ENCODE measurements around the gene TXNL4B. TPM values are rescaled to one million over a fixed set of nuclear protein-coding genes. Genes with fewer than 3 reads are reported as not detected.

The TXNL4B gene
- total and polyA plus RNA-seq, 10 of the 15 experiments (the other 5 are each of a cell fraction or from before 2014, with no cell fraction given): 11.1 to 24.0 (median 15.9) TPM

DNA sequence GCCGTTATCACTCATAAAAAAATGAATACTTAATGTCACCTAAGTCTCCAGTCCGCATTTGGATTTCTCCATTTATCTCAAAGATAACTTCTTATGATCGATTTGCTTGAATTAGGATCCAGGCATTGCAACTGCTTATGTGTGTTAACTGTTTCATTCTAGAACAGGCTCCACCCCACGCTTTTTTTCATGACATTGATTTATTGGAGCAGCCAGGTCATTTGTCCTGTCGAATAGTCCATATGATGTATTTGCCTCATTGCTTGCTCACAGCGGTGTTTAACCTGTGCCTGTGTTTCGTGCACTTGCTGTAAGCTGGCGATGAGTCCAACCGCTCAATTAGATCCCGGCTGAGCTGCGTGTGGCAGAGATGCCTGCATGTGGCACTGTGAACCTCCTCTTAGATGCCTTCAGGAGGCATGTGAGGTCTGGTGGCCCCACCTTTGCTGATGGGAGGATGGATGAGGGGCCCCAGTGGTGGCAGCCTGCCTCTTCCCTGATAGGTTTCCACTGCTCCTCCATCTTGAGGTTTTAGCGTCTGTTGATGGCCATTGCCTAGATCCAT is 16.6 kb upstream of the TXNL4B start (continued):
- TF ChIP-seq BCLAF1 (IDR thresholded peaks at IDR 0.05) (no peak), SPI1 (IDR thresholded peaks at IDR 0.05; ENCODE audit: borderline replicate concordance, insufficient read depth, low read depth, low read length) (no peak)

DNA sequence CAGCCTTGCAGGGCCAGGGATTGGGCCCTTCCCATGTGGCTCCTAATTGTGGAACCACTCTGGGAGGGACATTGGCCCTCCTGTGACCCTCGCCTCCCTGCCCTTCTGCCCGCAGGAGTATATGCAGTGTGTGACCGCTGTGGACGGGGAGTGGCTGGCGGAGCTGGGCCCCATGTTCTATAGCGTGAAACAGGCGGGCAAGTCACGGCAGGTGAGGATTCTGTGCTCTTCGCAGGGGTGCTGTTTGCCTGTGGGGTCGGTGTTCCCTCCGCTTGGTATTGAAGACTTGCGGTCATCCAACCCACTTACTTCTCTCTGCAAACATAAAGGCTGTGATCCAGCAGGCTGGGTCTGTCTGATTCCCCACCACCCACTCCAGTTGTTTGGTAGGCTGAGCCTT is 15.9 kb upstream of the TXNL4B start:
- SMC1A ChIA-PET (ENCODE audit: uncharacterized antibody, unreplicated experiment): no interaction called here
- H3K4me1 ChIP-seq (ENCODE audit: control insufficient read depth, insufficient read depth, low read length): no peaks in the 10 kb centered on the region
- no TSS peak for BruUV-seq (replicated peaks)
- no peak for TF ChIP-seq RELA (IDR thresholded peaks at IDR 0.05; ENCODE audit: borderline replicate concordance, partially characterized antibody)
- TF ChIP-seq YBX1 (IDR thresholded peaks at IDR 0.05): no peak
- no peak for TF ChIP-seq RAD21 (IDR thresholded peaks at IDR 0.05; ENCODE audit: insufficient read depth, low read depth, low read length)
- no peak for TF ChIP-seq YY1 (IDR thresholded peaks at IDR 0.05; ENCODE audit: low read depth, low read length)
- TF ChIP-seq TAF1 (IDR thresholded peaks at IDR 0.05; ENCODE audit: borderline replicate concordance, low read depth, low read length): no peak
- TF ChIP-seq LARP7 (IDR thresholded peaks at IDR 0.05): no peak
- TF ChIP-seq SPI1 (IDR thresholded peaks at IDR 0.05; ENCODE audit: borderline replicate concordance, insufficient read depth, low read depth, low read length): no peak
- no peak for TF ChIP-seq CHD2 (IDR thresholded peaks at IDR 0.05; ENCODE audit: borderline replicate concordance, low read depth, low read length)
- TF ChIP-seq, protein P1, sequence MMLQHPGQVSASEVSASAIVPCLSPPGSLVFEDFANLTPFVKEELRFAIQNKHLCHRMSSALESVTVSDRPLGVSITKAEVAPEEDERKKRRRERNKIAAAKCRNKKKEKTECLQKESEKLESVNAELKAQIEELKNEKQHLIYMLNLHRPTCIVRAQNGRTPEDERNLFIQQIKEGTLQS (IDR thresholded peaks at IDR 0.05; ENCODE audit: borderline replicate concordance, extremely low read depth, low read depth, low read length): no peak
- TF ChIP-seq, protein P2, sequence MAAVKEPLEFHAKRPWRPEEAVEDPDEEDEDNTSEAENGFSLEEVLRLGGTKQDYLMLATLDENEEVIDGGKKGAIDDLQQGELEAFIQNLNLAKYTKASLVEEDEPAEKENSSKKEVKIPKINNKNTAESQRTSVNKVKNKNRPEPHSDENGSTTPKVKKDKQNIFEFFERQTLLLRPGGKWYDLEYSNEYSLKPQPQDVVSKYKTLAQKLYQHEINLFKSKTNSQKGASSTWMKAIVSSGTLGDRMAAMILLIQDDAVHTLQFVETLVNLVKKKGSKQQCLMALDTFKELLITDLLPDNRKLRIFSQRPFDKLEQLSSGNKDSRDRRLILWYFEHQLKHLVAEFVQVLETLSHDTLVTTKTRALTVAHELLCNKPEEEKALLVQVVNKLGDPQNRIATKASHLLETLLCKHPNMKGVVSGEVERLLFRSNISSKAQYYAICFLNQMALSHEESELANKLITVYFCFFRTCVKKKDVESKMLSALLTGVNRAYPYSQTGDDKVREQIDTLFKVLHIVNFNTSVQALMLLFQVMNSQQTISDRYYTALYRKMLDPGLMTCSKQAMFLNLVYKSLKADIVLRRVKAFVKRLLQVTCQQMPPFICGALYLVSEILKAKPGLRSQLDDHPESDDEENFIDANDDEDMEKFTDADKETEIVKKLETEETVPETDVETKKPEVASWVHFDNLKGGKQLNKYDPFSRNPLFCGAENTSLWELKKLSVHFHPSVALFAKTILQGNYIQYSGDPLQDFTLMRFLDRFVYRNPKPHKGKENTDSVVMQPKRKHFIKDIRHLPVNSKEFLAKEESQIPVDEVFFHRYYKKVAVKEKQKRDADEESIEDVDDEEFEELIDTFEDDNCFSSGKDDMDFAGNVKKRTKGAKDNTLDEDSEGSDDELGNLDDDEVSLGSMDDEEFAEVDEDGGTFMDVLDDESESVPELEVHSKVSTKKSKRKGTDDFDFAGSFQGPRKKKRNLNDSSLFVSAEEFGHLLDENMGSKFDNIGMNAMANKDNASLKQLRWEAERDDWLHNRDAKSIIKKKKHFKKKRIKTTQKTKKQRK (IDR thresholded peaks at IDR 0.05; ENCODE audit: low read depth, low read length): no peak
- no peak for TF ChIP-seq SREBF2 (IDR thresholded peaks at IDR 0.05; ENCODE audit: low read length)
- no peak for TF ChIP-seq PBX3 (IDR thresholded peaks at IDR 0.05; ENCODE audit: insufficient replicate concordance, low read depth, low read length)

More for the DNA sequence above, 15.9 kb upstream of the TXNL4B start:
- intact Hi-C loops (cut with micrococcal nuclease; ENCODE audit: unreplicated experiment): no loop called here
- Histone ChIP-seq H2AFZ (ENCODE audit: control insufficient read depth, low read depth, low read length) (no peak overlapping the region), H3K9ac (ENCODE audit: control insufficient read depth, insufficient read depth, low read length) (no peak overlapping the region), H3K9me3 (replicated peaks; ENCODE audit: control insufficient read depth, insufficient read depth, low read length) (no peaks in the 10 kb centered on the region), H3K36me3 (ENCODE audit: control insufficient read depth in 2 of 2, insufficient read depth in 2 of 2, low read length in 1 of 2) (peaks cover 38 to 52% of the 10 kb centered on the region in 2 experiments), H3K4me3 (no peak overlapping the region), H3K27ac (ENCODE audit: control insufficient read depth, insufficient read depth) (no peak overlapping the region), H4K20me1 (ENCODE audit: control insufficient read depth, insufficient read depth) (no peaks in the 10 kb centered on the region; the same call in 1 of the 2 replicates), H3K79me2 (ENCODE audit: control insufficient read depth, insufficient read depth, low read length) (no peaks in the 10 kb centered on the region), H3K27me3 (replicated peaks in 1 of 2; ENCODE audit: control insufficient read depth in 2 of 2, insufficient read depth in 2 of 2, low read length in 1 of 2) (no peaks in the 10 kb centered on the region), H3K4me2 (ENCODE audit: control insufficient read depth, insufficient read depth) (no peak overlapping the region)
- no peak for FAIRE-seq
- DNase-seq (ENCODE audit: low read depth, low spot score): no peak
- no peak for ATAC-seq
- ChIA-PET CTCF (no interaction called here), RAD21 (ENCODE audit: unreplicated experiment) (no interaction called here), POLR2A (no interaction called here)
- WGBS (ENCODE audit: insufficient coverage, insufficient replicate concordance, low lambda C conversion rate, missing lambda C conversion rate): 98% methylated on average over 12 of the region's 12 CpGs
- in situ Hi-C loops (cut with MboI): no loop called here
